ENCODE measurements around the gene INO80.
"Not testable (repeated sequence)": the region's sequence is repeated elsewhere in the genome, so short reads cannot be mapped to it uniquely, and the experiment has no call there.

INO80 gene

DNA sequence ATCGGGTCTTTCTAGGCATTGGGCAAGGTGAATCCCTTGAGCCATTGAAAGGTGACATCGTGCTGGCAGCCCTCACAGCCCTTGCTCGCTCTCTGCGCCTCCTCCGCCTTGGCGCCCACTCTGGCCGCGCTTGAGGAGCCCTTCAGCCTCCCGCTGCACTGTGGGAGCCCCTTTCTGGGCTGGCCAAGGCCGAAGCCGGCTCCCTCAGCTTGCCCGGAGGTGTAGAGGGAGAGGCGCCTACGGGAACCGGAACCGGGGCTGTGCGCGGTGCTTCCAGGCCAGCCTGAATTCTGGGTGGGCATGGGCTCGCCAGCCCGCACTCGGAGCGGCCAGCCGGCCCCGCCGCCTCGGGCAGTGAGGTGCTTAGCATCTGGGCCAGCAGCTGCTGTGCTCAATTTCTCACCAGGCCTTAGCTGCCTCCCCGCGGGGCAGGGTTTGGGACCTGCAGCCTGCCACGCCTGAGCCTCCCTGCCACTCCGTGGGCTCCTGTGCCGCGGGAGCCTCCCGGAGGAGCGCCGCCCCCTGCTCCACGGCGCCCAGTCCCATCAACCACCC is 35.4 kb upstream of the INO80 start:
- DNase-seq (ENCODE audit: extremely low read depth, low read depth), result no peak
- no peak overlapping the region for H3K4me3 ChIP-seq (replicated peaks; ENCODE audit: low read depth, low read length)
- TF ChIP-seq, protein P1, sequence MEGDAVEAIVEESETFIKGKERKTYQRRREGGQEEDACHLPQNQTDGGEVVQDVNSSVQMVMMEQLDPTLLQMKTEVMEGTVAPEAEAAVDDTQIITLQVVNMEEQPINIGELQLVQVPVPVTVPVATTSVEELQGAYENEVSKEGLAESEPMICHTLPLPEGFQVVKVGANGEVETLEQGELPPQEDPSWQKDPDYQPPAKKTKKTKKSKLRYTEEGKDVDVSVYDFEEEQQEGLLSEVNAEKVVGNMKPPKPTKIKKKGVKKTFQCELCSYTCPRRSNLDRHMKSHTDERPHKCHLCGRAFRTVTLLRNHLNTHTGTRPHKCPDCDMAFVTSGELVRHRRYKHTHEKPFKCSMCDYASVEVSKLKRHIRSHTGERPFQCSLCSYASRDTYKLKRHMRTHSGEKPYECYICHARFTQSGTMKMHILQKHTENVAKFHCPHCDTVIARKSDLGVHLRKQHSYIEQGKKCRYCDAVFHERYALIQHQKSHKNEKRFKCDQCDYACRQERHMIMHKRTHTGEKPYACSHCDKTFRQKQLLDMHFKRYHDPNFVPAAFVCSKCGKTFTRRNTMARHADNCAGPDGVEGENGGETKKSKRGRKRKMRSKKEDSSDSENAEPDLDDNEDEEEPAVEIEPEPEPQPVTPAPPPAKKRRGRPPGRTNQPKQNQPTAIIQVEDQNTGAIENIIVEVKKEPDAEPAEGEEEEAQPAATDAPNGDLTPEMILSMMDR (IDR thresholded peaks at IDR 0.05; ENCODE audit: low read depth, low read length, missing control alignments), result no peak

DNA sequence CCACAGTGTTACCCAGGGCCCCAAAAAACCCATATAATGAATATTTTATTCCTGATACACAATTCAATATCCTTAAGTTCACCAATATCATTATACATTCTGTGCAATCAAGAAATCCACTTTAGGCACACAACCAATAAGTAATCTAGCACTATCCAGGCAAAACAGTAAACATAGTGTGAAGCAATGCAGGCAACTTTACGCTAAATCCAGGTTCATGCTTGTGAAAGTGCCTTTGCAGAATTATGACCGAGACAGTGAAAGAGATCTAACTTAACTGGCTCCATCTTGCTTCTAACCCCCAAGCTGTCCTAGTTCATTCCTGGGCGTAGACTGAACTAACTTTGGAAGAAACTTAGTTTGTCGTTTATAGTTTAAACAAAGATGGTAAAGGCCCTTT is 34.2 kb upstream of the INO80 start:
- no peak overlapping the region for H3K4me3 ChIP-seq (replicated peaks; ENCODE audit: low read depth, low read length)
- no peak for DNase-seq (ENCODE audit: extremely low read depth, low read depth)
- TF ChIP-seq, protein P1 (IDR thresholded peaks at IDR 0.05; ENCODE audit: low read depth, low read length, missing control alignments), result no peak

DNA sequence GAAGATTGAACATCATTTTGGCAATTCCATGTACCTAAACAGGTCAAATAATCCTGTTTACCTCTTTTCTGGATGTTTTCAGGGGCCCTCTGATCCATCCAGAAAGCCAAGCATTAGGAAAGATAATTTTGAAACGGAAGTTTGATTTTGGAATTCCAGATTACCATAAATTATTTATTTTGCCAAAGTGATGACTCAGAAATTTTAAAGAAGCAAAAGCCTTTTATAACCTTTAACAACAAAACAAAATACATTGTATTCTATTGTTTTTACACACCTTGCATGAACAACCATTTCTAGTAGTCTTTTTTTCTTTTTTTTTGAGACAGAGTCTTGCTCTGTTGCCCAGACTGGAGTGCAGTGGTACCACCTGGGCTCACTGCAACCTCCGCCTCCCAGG is 32.0 kb upstream of the INO80 start:
- TF ChIP-seq, protein P1 (IDR thresholded peaks at IDR 0.05; ENCODE audit: low read depth, low read length, missing control alignments), result no peak
- H3K4me3 ChIP-seq (replicated peaks; ENCODE audit: low read depth, low read length), result no peak overlapping the region

DNA sequence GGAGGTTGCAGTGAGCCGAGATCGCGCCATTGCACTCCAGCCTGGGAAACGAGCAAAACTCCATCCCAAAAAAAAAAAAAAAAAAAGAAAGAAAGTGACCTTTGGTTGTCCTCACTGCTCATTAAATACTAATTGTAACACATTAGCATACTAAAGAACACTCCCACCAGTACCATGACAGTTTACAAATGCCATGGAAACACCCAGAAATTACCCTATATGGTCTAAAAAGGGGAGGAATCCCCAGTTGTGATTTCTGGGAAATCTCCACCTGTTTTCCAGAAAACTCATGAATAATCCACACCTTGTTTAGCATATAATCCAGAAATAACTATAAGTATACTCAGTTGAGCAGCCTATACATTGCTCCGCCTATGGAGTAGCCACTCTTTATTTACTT is 23.5 kb upstream of the INO80 start:
- TF ChIP-seq, protein P1 (IDR thresholded peaks at IDR 0.05; ENCODE audit: low read depth, low read length, missing control alignments), result no peak
- DNase-seq (ENCODE audit: extremely low read depth, low read depth), result no peak
- H3K4me3 ChIP-seq (replicated peaks; ENCODE audit: low read depth, low read length), result no peak overlapping the region

More for the DNA sequence above, 32.0 kb upstream of the INO80 start:
- DNase-seq (ENCODE audit: extremely low read depth, low read depth), result no peak

DNA sequence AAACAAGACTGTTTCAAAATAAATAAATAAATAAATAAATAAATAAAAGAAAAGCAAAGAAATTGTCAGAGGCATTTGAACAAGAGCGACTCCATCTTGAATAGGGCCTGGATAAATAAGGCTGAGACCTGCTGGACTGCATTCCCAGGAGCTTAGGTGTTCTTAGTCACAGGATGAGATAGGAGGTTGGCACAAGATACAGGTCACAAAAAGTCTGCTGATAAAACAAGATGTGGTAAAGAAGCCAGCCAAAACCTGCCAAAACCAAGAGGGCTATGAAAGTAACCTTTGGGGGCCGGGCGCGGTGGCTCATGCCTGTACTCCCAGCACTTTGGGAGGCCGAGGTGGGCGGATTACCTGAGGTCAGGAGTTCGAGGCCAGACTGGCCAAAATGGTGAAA is 23.0 kb upstream of the INO80 start:
- H3K4me3 ChIP-seq (replicated peaks; ENCODE audit: low read depth, low read length); DNase-seq (ENCODE audit: extremely low read depth, low read depth): not testable (repeated sequence)

DNA sequence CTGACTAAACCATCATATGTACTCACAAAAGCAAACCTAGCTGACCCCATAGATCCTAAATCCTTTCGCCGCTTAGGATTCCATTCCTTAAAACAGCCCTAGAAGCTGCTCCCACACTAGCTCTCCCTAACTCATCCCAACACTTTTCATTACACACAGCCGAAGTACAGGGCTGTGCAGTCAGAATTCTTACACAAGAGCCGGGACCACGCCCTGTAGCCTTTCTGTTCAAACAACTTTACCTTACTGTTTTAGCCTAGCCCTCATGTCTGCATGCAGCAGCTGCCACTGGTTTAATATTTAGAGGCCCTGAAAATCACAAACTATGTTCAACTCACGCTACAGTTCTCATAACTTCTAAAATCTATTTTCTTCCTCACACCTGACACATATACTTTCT is 19.5 kb upstream of the INO80 start:
- DNase-seq (ENCODE audit: extremely low read depth, low read depth); H3K4me3 ChIP-seq (replicated peaks; ENCODE audit: low read depth, low read length): not testable (repeated sequence)

DNA sequence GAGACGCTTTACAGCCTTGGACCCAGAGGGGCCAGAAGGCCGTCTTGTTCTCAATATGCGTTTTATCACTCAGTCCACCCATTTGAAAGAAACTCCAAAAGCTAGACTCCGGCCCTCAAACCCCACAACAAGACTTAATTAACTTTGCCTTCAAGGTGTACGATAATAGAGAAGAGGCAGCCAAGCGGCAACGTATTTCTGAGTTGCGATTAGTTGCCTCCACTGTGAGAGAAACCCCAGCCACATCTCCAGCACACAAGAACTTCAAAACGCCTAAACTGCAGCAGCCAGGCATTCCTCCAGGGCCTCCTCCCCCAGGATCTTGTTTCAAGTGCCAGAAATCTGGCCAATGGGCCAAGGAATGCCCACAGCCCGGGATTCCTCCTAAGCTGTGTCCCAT is 17.4 kb upstream of the INO80 start:
- no peak overlapping the region for H3K4me3 ChIP-seq (replicated peaks; ENCODE audit: low read depth, low read length)
- TF ChIP-seq, protein P1 (IDR thresholded peaks at IDR 0.05; ENCODE audit: low read depth, low read length, missing control alignments), result no peak
- DNase-seq (ENCODE audit: extremely low read depth, low read depth), result no peak

DNA sequence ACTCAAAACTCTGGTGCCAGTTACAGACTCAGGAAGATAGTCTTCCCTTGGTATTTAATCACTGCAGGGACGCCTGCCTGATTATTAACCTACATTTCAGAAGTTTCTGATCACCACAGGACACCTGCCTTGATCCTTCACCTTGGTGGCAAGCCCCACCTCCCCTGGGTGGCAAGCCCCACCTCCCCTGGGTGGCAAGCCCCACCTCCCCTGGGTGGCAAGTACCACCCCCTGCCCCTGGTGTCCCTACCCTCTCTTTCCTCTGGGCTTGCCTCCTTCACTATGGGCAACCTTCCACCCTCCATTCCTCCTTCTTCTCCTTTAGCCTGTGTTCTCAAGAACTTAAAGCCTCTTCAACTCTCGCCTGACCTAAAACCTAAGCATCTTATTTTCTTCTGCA is 16.0 kb upstream of the INO80 start:
- not testable (repeated sequence) for DNase-seq (ENCODE audit: extremely low read depth, low read depth); H3K4me3 ChIP-seq (replicated peaks; ENCODE audit: low read depth, low read length)

Measured in HFF-Myc (cell line).